Omental fat pad (tissue), 4 donors: Measurements from ENCODE around the gene GPC3. TPM values are rescaled to one million over a fixed set of nuclear protein-coding genes. Genes with fewer than 3 reads are reported as not detected.

ENCODE experiments used
- ATAC-seq: fragments of 150-250 bp; one replicate; pipeline ENCODE4 v1.9.1; 2016; ENCODE audit warnings: mild to moderate bottlenecking, moderate library complexity; ENCODE audit not compliant: low FRiP score
- DNase-seq: peaks from one replicate; pipeline ENCODE4 v3.0.0-alpha.2; 2019; ENCODE audit warnings: low spot score
- CTCF ChIP-seq, 3 donors: fragments of 450-650 bp; IDR thresholded peaks; one replicate each; pipeline ENCODE4 v1.5.1; 2016 to 2017; ENCODE audit warnings: antibody characterized with exemption in 3 of 3, mild to moderate bottlenecking in 3 of 3, moderate library complexity in 2 of 3
- total RNA-seq, 4 donors: library from RNA; depleted of rRNA; stranded (reverse); fragments of >200 nt; gene quantifications; one replicate each; pipeline ENCODE4 v1.1.0, GENCODE V29; 2016

GPC3 gene
- total RNA-seq, 4 donors from 2014 or later, result 48.9 to 146 (median 77.1) TPM

GRCh38 chrX:133987188-133987587 is 1.8 kb upstream of the GPC3 start:
- DNase-seq, result no peak
- TF ChIP-seq CTCF (IDR thresholded peaks at IDR 0.05), result no peak
- ATAC-seq, result no peak

- DNase-seq (no peak), ATAC-seq (no peak)
- TF ChIP-seq CTCF (IDR thresholded peaks at IDR 0.05), result no peak
These were observed 731 bp upstream of the GPC3 start for GRCh38 chrX:133985967-133986683.

GRCh38 chrX:133984857-133985163 is 584 bp downstream of the GPC3 start:
- no peak for TF ChIP-seq CTCF (IDR thresholded peaks at IDR 0.05)
- DNase-seq, result no peak
- no peak for ATAC-seq

GRCh38 chrX:133983974-133984845 is 1.2 kb downstream of the GPC3 start:
- no peak for DNase-seq
- ATAC-seq, result no peak
- no peak for TF ChIP-seq CTCF (IDR thresholded peaks at IDR 0.05)

GRCh38 chrX:133983256-133983973 is 2.0 kb downstream of the GPC3 start:
- no peak for DNase-seq
- no peak for TF ChIP-seq CTCF (IDR thresholded peaks at IDR 0.05)

GRCh38 chrX:133981924-133982323 is 3.5 kb downstream of the GPC3 start:
- DNase-seq (no peak), ATAC-seq (no peak)
- TF ChIP-seq CTCF (IDR thresholded peaks at IDR 0.05), result no peak

More at GRCh38 chrX:133983256-133983973, 2.0 kb downstream of the GPC3 start:
- no peak for ATAC-seq
